ENCODE measurements around the gene CPM. TPM values are rescaled to one million over a fixed set of nuclear protein-coding genes. Genes with fewer than 3 reads are reported as not detected.

Gene CPM
- total and polyA plus RNA-seq, 10 donors, result 3.5 to 189 (median 52.5) TPM

DNA sequence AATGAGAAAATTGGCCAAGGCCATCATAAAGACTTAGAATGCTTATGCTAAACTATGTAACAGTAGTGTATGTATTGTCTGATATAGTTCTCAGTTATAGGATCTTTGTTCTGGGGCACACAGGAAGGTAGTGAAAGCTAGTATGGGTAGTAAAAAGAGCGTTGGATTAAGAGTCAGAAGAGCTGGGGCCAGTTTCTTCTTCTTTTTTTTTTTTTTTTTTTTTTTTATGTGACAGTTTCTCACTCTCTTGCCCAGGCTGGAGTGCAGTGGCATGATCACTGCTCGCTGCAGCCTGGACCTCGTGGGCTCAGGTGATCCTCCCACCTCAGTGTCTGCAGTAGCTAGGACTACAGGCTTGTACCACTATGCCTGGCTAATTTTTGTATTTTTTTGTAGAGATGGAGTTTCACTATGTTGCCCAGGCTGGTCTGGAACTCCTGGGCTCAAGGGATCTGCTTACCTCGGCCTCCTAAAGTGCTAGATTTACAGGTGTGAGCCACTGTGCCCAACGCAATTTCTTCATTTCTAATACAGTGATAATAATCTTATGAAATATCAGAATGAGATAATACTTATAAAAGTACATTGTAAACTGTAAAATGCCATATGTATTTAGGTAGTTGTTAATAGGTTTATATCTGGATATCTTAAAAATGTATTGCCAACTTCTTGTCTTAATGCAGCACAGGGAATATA, 117.6 kb downstream of the CPM start:
- TF ChIP-seq POLR2A (IDR thresholded peaks at IDR 0.05), result no peak
- no peak for TF ChIP-seq POLR2AphosphoS5 (IDR thresholded peaks at IDR 0.05)
- TF ChIP-seq CTCF (IDR thresholded peaks at IDR 0.05 in 8 of 11, conservative IDR thresholded peaks at IDR 0.05 in 3 of 11), result no peak
- peak overlapping the region in 2 of 8 donors; percentile 5 to 19 for H3K27ac ChIP-seq
- peak overlapping the region in 1 of 8 donors; percentile 19 for H3K4me3 ChIP-seq
- intact Hi-C loops (cut with DNase I; ENCODE audit: low total_unique reads), result no loop called here
- 86 to 96% (median 88%) methylated on average over 5 of the region's 5 CpGs for WGBS, 5 donors
- no peak for DNase-seq
- peaks cover 9 to 80% (median 57%) of the 10 kb centered on the region in 6 donors for H3K4me1 ChIP-seq
- no peaks in the 10 kb centered on the region for H3K9me3 ChIP-seq
- no peaks in the 10 kb centered on the region for H3K27me3 ChIP-seq (replicated peaks in 1 of 7)
- H3K36me3 ChIP-seq, result peaks cover 0 to 100% (median 62%) of the 10 kb centered on the region in 6 donors

DNA sequence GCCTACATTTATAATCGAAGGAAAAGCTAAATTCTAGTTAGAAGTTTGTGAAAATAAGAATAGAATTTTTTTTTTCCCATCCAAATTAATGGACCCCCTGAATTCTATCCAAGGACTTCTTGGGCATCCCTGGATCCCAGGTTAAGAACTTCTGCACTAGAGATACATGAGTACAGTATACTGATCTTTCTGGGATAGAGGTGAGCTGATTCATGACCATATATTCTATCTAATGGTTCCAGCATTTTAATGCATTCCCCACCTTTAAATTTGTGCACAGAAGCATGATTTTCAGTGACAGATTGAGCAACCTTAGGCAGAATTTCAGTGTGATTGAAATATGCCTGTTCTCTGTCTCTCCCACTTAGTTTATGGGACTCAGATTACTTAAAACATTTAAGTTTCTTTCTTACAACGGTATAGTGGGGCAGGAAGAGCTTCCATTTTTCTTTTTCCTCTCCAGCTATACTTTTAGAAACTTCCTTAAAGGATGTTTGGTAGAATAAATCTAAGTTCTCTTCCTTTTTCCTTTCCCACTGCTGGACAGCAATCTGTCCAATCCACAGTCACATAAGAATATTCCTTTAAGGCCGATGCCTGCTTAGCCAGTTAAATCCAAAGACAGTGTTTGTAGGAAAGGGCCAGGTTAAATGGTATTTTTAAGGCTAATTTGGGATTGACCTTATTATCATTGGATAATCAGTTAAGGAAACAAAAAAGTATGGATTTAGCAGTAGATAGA, 118.3 kb downstream of the CPM start:
- WGBS, 5 donors, result 67 to 78% (median 72%) methylated on average over 3 of the region's 3 CpGs
- peaks cover 9 to 82% (median 62%) of the 10 kb centered on the region in 6 donors for H3K4me1 ChIP-seq
- no peak overlapping the region for H3K4me3 ChIP-seq
- intact Hi-C loops (cut with DNase I; ENCODE audit: low total_unique reads), result no loop called here
- no peak for DNase-seq
- TF ChIP-seq CTCF (IDR thresholded peaks at IDR 0.05 in 8 of 11, conservative IDR thresholded peaks at IDR 0.05 in 3 of 11), result no peak
- no peak for TF ChIP-seq POLR2AphosphoS5 (IDR thresholded peaks at IDR 0.05)
- TF ChIP-seq POLR2A (IDR thresholded peaks at IDR 0.05), result no peak
- no peaks in the 10 kb centered on the region for H3K27me3 ChIP-seq (replicated peaks in 1 of 7)
- peaks cover 0 to 100% (median 63%) of the 10 kb centered on the region in 6 donors for H3K36me3 ChIP-seq
- H3K27ac ChIP-seq, result peak overlapping the region in 2 of 8 donors; percentile 5 to 19
- no peaks in the 10 kb centered on the region for H3K9me3 ChIP-seq

- DNase-seq, result no peak
- Histone ChIP-seq H3K4me1 (peaks cover 9 to 85% (median 71%) of the 10 kb centered on the region in 6 donors), H3K27me3 (replicated peaks in 1 of 7) (no peaks in the 10 kb centered on the region), H3K27ac (peak overlapping the region in 2 of 8 donors; percentile 7 to 8), H3K4me3 (peak overlapping the region in 1 of 8 donors; percentile 7), H3K9me3 (no peaks in the 10 kb centered on the region), H3K36me3 (peaks cover 0 to 91% (median 51%) of the 10 kb centered on the region in 6 donors)
- TF ChIP-seq CTCF (IDR thresholded peaks at IDR 0.05 in 8 of 11, conservative IDR thresholded peaks at IDR 0.05 in 3 of 11) (no peak), POLR2A (IDR thresholded peaks at IDR 0.05) (no peak), POLR2AphosphoS5 (IDR thresholded peaks at IDR 0.05) (no peak)
- intact Hi-C loops (cut with DNase I; ENCODE audit: low total_unique reads), result no loop called here
- 85 to 95% (median 89%) methylated on average over 2 of the region's 2 CpGs for WGBS, 5 donors
Measured at GRCh38 chr12:68813242-68813593, 119.8 kb downstream of the CPM start.
